OCI-LY7 (cell line): ENCODE measurements around the gene PACS1. TPM values are rescaled to one million over a fixed set of nuclear protein-coding genes. Genes with fewer than 3 reads are reported as not detected.

Experiments
- BruUV-seq: library from RNA; stranded (reverse); fragments of 400-500 nt; replicated peaks from 2 replicates; lab custom pipeline; 2021; lab: Mats Ljungman, UMichigan
- CTCF ChIA-PET: fragments of 300-600 bp; sonication (Branson Sonifier 250); formaldehyde crosslinking; loops from one replicate; lab custom pipeline; 2022; ENCODE audit warnings: antibody characterized with exemption; ENCODE audit not compliant: unreplicated experiment; lab: Charles Lee
- POLR2A ChIA-PET: fragments of 300-600 bp; sonication (Branson Sonifier 250); formaldehyde crosslinking; loops from one replicate; lab custom pipeline; 2022; ENCODE audit warnings: antibody characterized with exemption; lab: Charles Lee
- DNase-seq: peaks from one replicate; pipeline ENCODE4 v3.0.0-alpha.2; 2015; ENCODE audit warnings: low spot score
- H2AFZ ChIP-seq: fragments of 200-600 bp; sonication (generic), shearing (Covaris generic); 2 replicates; pipeline ENCODE4 v1.6.1; 2014; ENCODE audit warnings: mild to moderate bottlenecking, antibody characterized with exemption, low read length, moderate library complexity
- H3K27ac ChIP-seq: fragments of 200-600 bp; sonication (generic); 2 replicates; pipeline ENCODE4 v1.5.1; 2014; ENCODE audit warnings: mixed run types, low read depth, mild to moderate bottlenecking, moderate library complexity, low read length, inconsistent platforms; ENCODE audit not compliant: poor library complexity, severe bottlenecking
- H3K36me3 ChIP-seq: fragments of 200-600 bp; sonication (generic); 2 replicates; pipeline ENCODE4 v1.6.1; 2014; ENCODE audit warnings: mild to moderate bottlenecking, antibody characterized with exemption, low read length, moderate library complexity, mixed read lengths; ENCODE audit not compliant: insufficient read depth
- H3K4me1 ChIP-seq: fragments of 200-600 bp; sonication (generic); 2 replicates; pipeline ENCODE4 v1.5.1; 2014; ENCODE audit warnings: mild to moderate bottlenecking, low read length; ENCODE audit not compliant: insufficient read depth, poor library complexity, severe bottlenecking
- H3K4me2 ChIP-seq: fragments of 200-600 bp; sonication (generic); 2 replicates; pipeline ENCODE4 v1.6.1; 2014; ENCODE audit warnings: mild to moderate bottlenecking, low read length
- H3K4me3 ChIP-seq: fragments of 200-600 bp; sonication (generic); 2 replicates; pipeline ENCODE4 v1.5.1; 2014; ENCODE audit warnings: mild to moderate bottlenecking, low read depth, low read length; ENCODE audit not compliant: poor library complexity, severe bottlenecking
- H3K79me2 ChIP-seq: fragments of 200-600 bp; sonication (generic); 2 replicates; pipeline ENCODE4 v1.6.1; 2016; ENCODE audit warnings: low read depth, mild to moderate bottlenecking, low read length, moderate library complexity, mixed read lengths; ENCODE audit not compliant: insufficient read depth
- H3K9me2 ChIP-seq: fragments of 200-600 bp; sonication (generic); 2 replicates; pipeline ENCODE4 v1.6.1; 2016; ENCODE audit warnings: mild to moderate bottlenecking, low read length, mixed read lengths; ENCODE audit not compliant: insufficient read depth
- H3K9me3 ChIP-seq: fragments of 200-600 bp; sonication (generic); 2 replicates; pipeline ENCODE4 v1.6.1; 2014; ENCODE audit warnings: mild to moderate bottlenecking, mixed run types, low read length, mixed read lengths
- H4K20me1 ChIP-seq: fragments of 200-600 bp; sonication (generic); 2 replicates; pipeline ENCODE4 v1.6.1; 2014; ENCODE audit warnings: mild to moderate bottlenecking, antibody characterized with exemption, low read length, moderate library complexity, mixed read lengths; ENCODE audit not compliant: insufficient read depth
- CTCF ChIP-seq: fragments of 200-600 bp; sonication (generic); conservative IDR thresholded peaks from 2 replicates; pipeline ENCODE4 v1.5.1; 2014; ENCODE audit warnings: mild to moderate bottlenecking, antibody characterized with exemption, low read length, moderate library complexity, mixed read lengths
- EZH2phosphoT487 ChIP-seq: fragments of 200-600 bp; sonication (generic); IDR thresholded peaks from 2 replicates; pipeline ENCODE4 v1.6.1; 2018; ENCODE audit warnings: low read depth, borderline replicate concordance, mild to moderate bottlenecking, mixed run types, antibody characterized with exemption, low read length, moderate library complexity, mixed read lengths
- intact Hi-C: fragments of 100-400 bp; cut with micrococcal nuclease; formaldehyde crosslinking; loops from one replicate; pipeline ENCODE4 v1.10.0; 2022; ENCODE audit not compliant: unreplicated experiment
- total RNA-seq, 2 experiments: library from RNA; depleted of rRNA in 1 of 2; stranded (reverse); fragments of >200 nt in 1 of 2; shearing (Covaris generic) in 1 of 2; gene quantifications; 2 replicates each; pipeline ENCODE4 v1.2.3, GENCODE V29; 2014 to 2022

The PACS1 gene
- total RNA-seq, 2 experiments from 2014 or later = 23.7 to 52.5 TPM

DNA sequence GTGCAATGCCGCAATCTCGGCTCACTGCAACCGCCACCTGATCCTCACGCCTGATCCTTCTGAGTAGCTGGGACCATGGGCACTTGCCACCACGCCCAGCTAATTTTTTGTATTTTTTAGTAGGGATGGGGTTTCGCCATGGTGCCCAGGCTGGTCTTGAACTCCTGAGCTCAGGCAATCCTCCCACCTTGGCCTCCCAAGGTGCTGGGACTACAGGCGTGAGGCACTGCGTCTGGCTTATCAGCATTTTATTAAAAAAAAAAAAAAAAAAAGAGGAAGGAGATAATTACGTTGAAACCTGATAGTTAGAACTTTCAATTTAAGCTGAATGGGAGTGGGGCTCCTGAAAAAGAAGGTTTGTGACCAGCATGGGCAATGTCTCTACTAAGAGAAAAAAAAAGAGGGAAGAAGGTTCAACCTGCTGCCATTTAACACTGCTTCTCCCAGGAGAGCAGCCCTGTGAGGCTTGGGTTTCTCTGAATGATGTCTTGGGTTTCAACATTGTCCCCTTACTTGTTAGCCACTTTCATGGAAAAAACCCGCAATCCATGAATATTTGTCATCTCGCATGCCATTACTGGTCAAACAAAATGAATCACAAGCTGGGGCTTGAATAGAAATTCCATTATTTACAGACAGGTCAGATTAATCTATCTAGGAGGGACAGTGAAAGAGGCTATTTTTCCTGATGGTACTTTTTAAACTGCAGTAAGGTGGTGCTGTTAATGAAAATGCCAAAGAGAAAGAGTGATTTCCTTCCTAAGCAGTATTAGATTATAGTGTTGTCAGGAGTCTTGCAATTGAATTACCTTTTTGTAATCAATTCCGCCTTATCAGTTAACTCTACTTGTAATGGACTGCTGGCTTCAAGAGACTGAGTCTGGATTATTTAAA, 72.5 kb downstream of the PACS1 start:
- no peak for TF ChIP-seq EZH2phosphoT487
- CTCF ChIA-PET = no interaction called here
- POLR2A ChIA-PET = interaction anchor here (0.5 to 1.0 kb wide), 4 partner anchors 16 to 973 kb away, joined by 3 to 5 read pairs (median 4); no protein-coding TSS in a partner anchor

GRCh38 chr11:66143264-66143566, 73.1 kb downstream of the PACS1 start:
- peaks cover 9% of the 10 kb centered on the region; the same call in 1 of the 2 replicates for H3K9me3 ChIP-seq
- no peak overlapping the region for H3K4me2 ChIP-seq
- CTCF ChIA-PET = no interaction called here
- no peaks in the 10 kb centered on the region for H4K20me1 ChIP-seq
- peaks cover 10% of the 10 kb centered on the region for H3K4me1 ChIP-seq
- H3K27ac ChIP-seq = no peak overlapping the region
- no TSS peak for BruUV-seq
- H2AFZ ChIP-seq = no peak overlapping the region
- POLR2A ChIA-PET = no interaction called here
- no peak for TF ChIP-seq EZH2phosphoT487
- no peak for TF ChIP-seq CTCF
- H3K4me3 ChIP-seq = no peak overlapping the region
- no peaks in the 10 kb centered on the region for H3K79me2 ChIP-seq
- H3K9me2 ChIP-seq = no peaks in the 10 kb centered on the region
- intact Hi-C loops = no loop called here
- no peaks in the 10 kb centered on the region; the same call in 1 of the 2 replicates for H3K36me3 ChIP-seq
- no peak for DNase-seq

More for the DNA sequence above, 72.5 kb downstream of the PACS1 start:
- DNase-seq = no peak
- H3K79me2 ChIP-seq = no peaks in the 10 kb centered on the region
- no TSS peak for BruUV-seq
- no peak overlapping the region for H3K4me2 ChIP-seq
- peaks cover 9% of the 10 kb centered on the region; the same call in 1 of the 2 replicates for H3K9me3 ChIP-seq
- H3K27ac ChIP-seq = no peak overlapping the region
- intact Hi-C loops = no loop called here
- H3K9me2 ChIP-seq = no peaks in the 10 kb centered on the region
- H3K4me1 ChIP-seq = peaks cover 16% of the 10 kb centered on the region
- H3K36me3 ChIP-seq = no peaks in the 10 kb centered on the region; the same call in 1 of the 2 replicates
- no peaks in the 10 kb centered on the region for H4K20me1 ChIP-seq
- H2AFZ ChIP-seq = no peak overlapping the region
- no peak overlapping the region for H3K4me3 ChIP-seq

DNA sequence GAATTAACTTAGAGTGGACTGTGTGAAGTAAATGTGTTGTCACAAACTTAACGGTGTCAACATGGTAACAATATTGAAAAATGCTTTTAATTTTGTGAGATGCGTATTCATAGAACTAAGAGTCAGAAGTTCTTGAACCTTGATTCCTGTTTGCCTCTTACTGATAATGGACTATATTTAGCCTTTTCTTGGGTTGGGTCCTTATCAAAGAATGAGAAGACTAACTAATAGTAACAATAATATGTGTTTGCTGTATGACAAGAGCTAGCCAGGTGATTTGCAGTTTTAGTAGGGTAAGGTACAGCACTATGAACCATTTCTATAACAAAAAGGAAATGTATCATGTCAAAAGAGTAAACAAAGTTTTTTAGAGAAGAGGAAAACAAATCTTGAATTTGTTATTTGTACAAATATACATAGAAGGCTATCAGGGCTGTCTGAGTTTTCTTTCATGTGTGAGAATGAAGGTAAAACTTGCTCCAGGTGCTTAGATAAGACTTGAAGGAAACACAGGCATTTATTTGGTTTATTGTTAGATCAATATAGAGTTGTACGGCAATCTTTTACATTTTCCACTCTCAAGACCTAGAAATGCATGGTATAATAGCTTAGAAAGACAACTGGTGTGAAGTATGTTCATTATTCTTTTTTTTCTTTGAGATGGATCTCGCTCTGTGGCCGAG, 74.1 kb downstream of the PACS1 start:
- ChIA-PET CTCF (no interaction called here), POLR2A (no interaction called here)
- peaks cover 9% of the 10 kb centered on the region; the same call in 1 of the 2 replicates for H3K9me3 ChIP-seq
- TF ChIP-seq CTCF (no peak), EZH2phosphoT487 (no peak)
- no peaks in the 10 kb centered on the region for H3K9me2 ChIP-seq
- H3K4me2 ChIP-seq = no peak overlapping the region
- H3K4me3 ChIP-seq = no peak overlapping the region
- H3K36me3 ChIP-seq = no peaks in the 10 kb centered on the region; the same call in 1 of the 2 replicates
- H4K20me1 ChIP-seq = no peaks in the 10 kb centered on the region
- H3K4me1 ChIP-seq = peaks cover under 1% of the 10 kb centered on the region
- no peak for DNase-seq
- H3K79me2 ChIP-seq = no peaks in the 10 kb centered on the region
- BruUV-seq = no TSS peak
- intact Hi-C loops = no loop called here
- H3K27ac ChIP-seq = no peak overlapping the region
- no peak overlapping the region for H2AFZ ChIP-seq
